ENCODE data around the gene DIP2C.

Gene DIP2C

DNA sequence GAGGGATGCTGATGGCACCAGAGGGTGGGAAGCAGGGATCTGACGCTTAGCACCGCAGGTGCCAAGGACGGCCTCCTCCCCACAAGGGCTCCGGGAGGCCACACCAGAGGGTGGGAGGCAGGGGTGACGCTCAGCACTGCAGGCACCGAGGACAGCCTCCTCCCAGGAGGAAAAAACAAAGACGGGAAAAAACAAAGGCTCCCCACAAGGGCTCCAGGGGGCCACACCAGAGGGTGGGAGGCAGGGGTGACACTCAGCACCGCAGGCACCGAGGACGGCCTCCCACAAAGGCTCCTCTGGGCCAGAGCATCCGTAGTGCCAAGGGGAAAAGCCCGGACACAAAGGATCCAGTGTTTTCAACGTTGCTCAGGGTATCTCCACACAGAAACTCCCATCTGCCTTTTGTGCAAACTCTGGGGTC lies 25.6 kb downstream of the DIP2C start:
- ChIA-PET CTCF (no interaction called here), POLR2A (no interaction called here)
- no peak for TF ChIP-seq ARNT (IDR thresholded peaks at IDR 0.05)
- no peak for TF ChIP-seq FOXA1 (IDR thresholded peaks at IDR 0.05)
- TF ChIP-seq CTBP1 (IDR thresholded peaks at IDR 0.05; ENCODE audit: borderline replicate concordance) = no peak
- TF ChIP-seq SUZ12 (IDR thresholded peaks at IDR 0.05) = no peak
- TF ChIP-seq ZNF384 (IDR thresholded peaks at IDR 0.05) = no peak
- TF ChIP-seq, protein P1, sequence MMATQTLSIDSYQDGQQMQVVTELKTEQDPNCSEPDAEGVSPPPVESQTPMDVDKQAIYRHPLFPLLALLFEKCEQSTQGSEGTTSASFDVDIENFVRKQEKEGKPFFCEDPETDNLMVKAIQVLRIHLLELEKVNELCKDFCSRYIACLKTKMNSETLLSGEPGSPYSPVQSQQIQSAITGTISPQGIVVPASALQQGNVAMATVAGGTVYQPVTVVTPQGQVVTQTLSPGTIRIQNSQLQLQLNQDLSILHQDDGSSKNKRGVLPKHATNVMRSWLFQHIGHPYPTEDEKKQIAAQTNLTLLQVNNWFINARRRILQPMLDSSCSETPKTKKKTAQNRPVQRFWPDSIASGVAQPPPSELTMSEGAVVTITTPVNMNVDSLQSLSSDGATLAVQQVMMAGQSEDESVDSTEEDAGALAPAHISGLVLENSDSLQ (IDR thresholded peaks at IDR 0.05) = no peak
- TF ChIP-seq TARDBP (IDR thresholded peaks at IDR 0.05) = no peak
- TF ChIP-seq ELF4 (IDR thresholded peaks at IDR 0.05) = no peak
- TF ChIP-seq LEF1 (IDR thresholded peaks at IDR 0.05; ENCODE audit: borderline replicate concordance) = no peak
- TF ChIP-seq SP1 (IDR thresholded peaks at IDR 0.05) = no peak
- TF ChIP-seq NFRKB (IDR thresholded peaks at IDR 0.05) = no peak
- TF ChIP-seq FOXM1 (IDR thresholded peaks at IDR 0.05; ENCODE audit: borderline replicate concordance) = no peak
- TF ChIP-seq BHLHE40 (IDR thresholded peaks at IDR 0.05; ENCODE audit: borderline replicate concordance) = no peak
- TF ChIP-seq HDGF (IDR thresholded peaks at IDR 0.05; ENCODE audit: borderline replicate concordance) = no peak
- no peak for TF ChIP-seq L3MBTL2 (conservative IDR thresholded peaks at IDR 0.05)
- TF ChIP-seq FOXK2 (IDR thresholded peaks at IDR 0.05) = no peak
- no peak for DNase-seq (ENCODE audit: extremely low spot score)

DNA sequence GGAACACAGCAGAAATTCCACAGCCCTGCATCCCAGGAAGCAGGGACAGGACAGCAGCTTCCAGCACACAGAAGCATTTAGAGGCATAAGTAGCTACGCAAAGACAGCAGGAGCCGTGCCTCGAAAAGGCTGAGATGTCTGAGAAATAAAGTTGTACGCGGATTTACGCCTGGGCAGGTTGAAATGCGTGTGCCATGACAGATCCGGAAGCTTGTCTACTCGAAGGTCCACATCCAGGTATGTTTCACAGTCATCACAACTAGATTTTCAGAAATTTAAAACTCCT lies 26.1 kb downstream of the DIP2C start:
- DNase-seq (ENCODE audit: extremely low spot score) = no peak
- TF ChIP-seq FOXM1 (IDR thresholded peaks at IDR 0.05; ENCODE audit: borderline replicate concordance) (no peak), HDGF (IDR thresholded peaks at IDR 0.05; ENCODE audit: borderline replicate concordance) (no peak), LEF1 (IDR thresholded peaks at IDR 0.05; ENCODE audit: borderline replicate concordance) (no peak), NFRKB (IDR thresholded peaks at IDR 0.05) (no peak), SP1 (IDR thresholded peaks at IDR 0.05) (no peak)

GRCh38 chr10:662686-663465 lies 26.6 kb downstream of the DIP2C start:
- TF ChIP-seq BHLHE40 (IDR thresholded peaks at IDR 0.05; ENCODE audit: borderline replicate concordance) (no peak), ELF4 (IDR thresholded peaks at IDR 0.05) (no peak), FOXA1 (IDR thresholded peaks at IDR 0.05) (no peak), ZNF384 (IDR thresholded peaks at IDR 0.05) (no peak), FOXM1 (IDR thresholded peaks at IDR 0.05; ENCODE audit: borderline replicate concordance) (no peak), FOXK2 (IDR thresholded peaks at IDR 0.05) (no peak), TARDBP (IDR thresholded peaks at IDR 0.05) (no peak), SP1 (IDR thresholded peaks at IDR 0.05) (no peak), CTBP1 (IDR thresholded peaks at IDR 0.05; ENCODE audit: borderline replicate concordance) (no peak)
- TF ChIP-seq, protein P1 (IDR thresholded peaks at IDR 0.05) = no peak
- ChIA-PET CTCF (no interaction called here), POLR2A (no interaction called here)
- DNase-seq (ENCODE audit: extremely low spot score) = no peak

More for the DNA sequence above, 26.1 kb downstream of the DIP2C start:
- POLR2A ChIA-PET = no interaction called here
- CTCF ChIA-PET = no interaction called here

- no peak for TF ChIP-seq SUZ12 (IDR thresholded peaks at IDR 0.05)
- TF ChIP-seq LEF1 (IDR thresholded peaks at IDR 0.05; ENCODE audit: borderline replicate concordance) = no peak
- no peak for TF ChIP-seq NFRKB (IDR thresholded peaks at IDR 0.05)
- POLR2A ChIA-PET = no interaction called here
- CTCF ChIA-PET = no interaction called here
- DNase-seq (ENCODE audit: extremely low spot score) = no peak
Observed at GRCh38 chr10:662223-662605, 27.3 kb downstream of the DIP2C start.

GRCh38 chr10:661597-662222 lies 27.8 kb downstream of the DIP2C start:
- no peak for TF ChIP-seq L3MBTL2 (conservative IDR thresholded peaks at IDR 0.05)
- no peak for TF ChIP-seq ELF4 (IDR thresholded peaks at IDR 0.05)
- TF ChIP-seq BHLHE40 (IDR thresholded peaks at IDR 0.05; ENCODE audit: borderline replicate concordance) = no peak
- no peak for TF ChIP-seq TARDBP (IDR thresholded peaks at IDR 0.05)
- TF ChIP-seq FOXK2 (IDR thresholded peaks at IDR 0.05) = no peak
- no peak for TF ChIP-seq SUZ12 (IDR thresholded peaks at IDR 0.05)
- no peak for TF ChIP-seq LEF1 (IDR thresholded peaks at IDR 0.05; ENCODE audit: borderline replicate concordance)
- TF ChIP-seq SP1 (IDR thresholded peaks at IDR 0.05) = no peak
- no peak for TF ChIP-seq ARNT (IDR thresholded peaks at IDR 0.05)
- no peak for TF ChIP-seq NFRKB (IDR thresholded peaks at IDR 0.05)
- TF ChIP-seq, protein P1 (IDR thresholded peaks at IDR 0.05) = no peak
- no peak for TF ChIP-seq HDGF (IDR thresholded peaks at IDR 0.05; ENCODE audit: borderline replicate concordance)
- TF ChIP-seq CTBP1 (IDR thresholded peaks at IDR 0.05; ENCODE audit: borderline replicate concordance) = no peak
- TF ChIP-seq ZNF384 (IDR thresholded peaks at IDR 0.05) = no peak
- no peak for TF ChIP-seq FOXA1 (IDR thresholded peaks at IDR 0.05)
- no peak for TF ChIP-seq FOXM1 (IDR thresholded peaks at IDR 0.05; ENCODE audit: borderline replicate concordance)
- DNase-seq (ENCODE audit: extremely low spot score) = no peak
- CTCF ChIA-PET = no interaction called here
- POLR2A ChIA-PET = no interaction called here

DNA sequence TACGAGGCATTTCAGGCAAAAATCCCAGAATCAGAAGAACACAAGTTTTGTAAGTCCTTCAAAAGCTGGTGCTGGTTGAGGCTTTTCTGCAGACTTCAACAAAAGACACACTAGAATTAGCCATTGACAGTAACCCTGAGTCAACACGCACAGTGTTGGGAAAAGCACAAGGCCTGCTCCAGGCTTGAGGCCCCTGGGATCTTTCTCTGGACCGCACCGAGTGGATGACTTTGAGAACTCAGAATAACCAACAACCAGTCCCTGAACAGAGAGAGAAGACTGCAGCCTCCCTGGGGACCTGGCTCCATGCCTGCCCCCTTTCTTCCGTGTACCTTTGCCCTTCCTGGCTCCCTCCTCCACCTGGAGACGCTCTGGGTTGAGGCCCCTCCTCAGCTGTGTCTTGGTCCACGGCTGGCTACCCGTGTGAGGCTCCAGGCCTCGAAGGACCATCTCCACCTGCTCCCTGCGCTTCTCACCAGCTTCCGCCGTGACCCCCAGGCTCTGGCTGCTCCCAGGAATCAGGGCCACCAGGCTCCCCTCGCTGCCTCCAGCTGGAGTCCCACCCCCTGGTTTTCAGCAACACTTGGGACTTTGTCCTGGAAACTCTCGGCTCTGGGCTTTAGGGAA lies 28.4 kb downstream of the DIP2C start:
- CTCF ChIA-PET = no interaction called here

More for the DNA sequence above, 28.4 kb downstream of the DIP2C start:
- TF ChIP-seq TARDBP (IDR thresholded peaks at IDR 0.05) (no peak), HDGF (IDR thresholded peaks at IDR 0.05; ENCODE audit: borderline replicate concordance) (no peak), L3MBTL2 (conservative IDR thresholded peaks at IDR 0.05) (no peak), SP1 (IDR thresholded peaks at IDR 0.05) (no peak), BHLHE40 (IDR thresholded peaks at IDR 0.05; ENCODE audit: borderline replicate concordance) (no peak), SUZ12 (IDR thresholded peaks at IDR 0.05) (no peak), NFRKB (IDR thresholded peaks at IDR 0.05) (no peak), FOXA1 (IDR thresholded peaks at IDR 0.05) (no peak), ELF4 (IDR thresholded peaks at IDR 0.05) (no peak), ARNT (IDR thresholded peaks at IDR 0.05) (no peak), FOXM1 (IDR thresholded peaks at IDR 0.05; ENCODE audit: borderline replicate concordance) (no peak), FOXK2 (IDR thresholded peaks at IDR 0.05) (no peak), ZNF384 (IDR thresholded peaks at IDR 0.05) (no peak), CTBP1 (IDR thresholded peaks at IDR 0.05; ENCODE audit: borderline replicate concordance) (no peak), LEF1 (IDR thresholded peaks at IDR 0.05; ENCODE audit: borderline replicate concordance) (no peak)
- TF ChIP-seq, protein P1 (IDR thresholded peaks at IDR 0.05) = no peak
- DNase-seq (ENCODE audit: extremely low spot score) = no peak
- POLR2A ChIA-PET = no interaction called here

All from HEK293T (cell line).